Stimulated activated CD4-positive, alpha-beta T cell treated with anti-CD3 and anti-CD28 coated beads, Interleukin-2, amount 100 ng/mL, for 24 hours (primary cell): ENCODE data around the gene FRG1.
"Not testable (repeated sequence)": the region's sequence is repeated elsewhere in the genome, so short reads cannot be mapped to it uniquely, and the experiment has no call there.

ENCODE experiments used
- DNase-seq, 2 donors: peaks; one replicate each; pipeline ENCODE4 v3.0.0-alpha.2; 2020

The FRG1 gene

GRCh38 chr4:189940178-189941004, at the start of gene FRG1:
Gene FRG1, plus strand, starts transcription at chr4:189940872. Its CDS starts 138 bp downstream, at chr4:189941010.
- DNase-seq = peak; percentile 95 to 97

- no peak for DNase-seq
Measured at GRCh38 chr4:189897667-189898066, 43.0 kb upstream of the FRG1 start.

GRCh38 chr4:189899481-189900015, 41.1 kb upstream of the FRG1 start:
- not testable (repeated sequence) for DNase-seq

GRCh38 chr4:189904420-189905027, 36.1 kb upstream of the FRG1 start:
- peak; percentile 39 to 46 for DNase-seq

- DNase-seq = no peak
Measured at GRCh38 chr4:189912170-189912569, 28.5 kb upstream of the FRG1 start.

DNA sequence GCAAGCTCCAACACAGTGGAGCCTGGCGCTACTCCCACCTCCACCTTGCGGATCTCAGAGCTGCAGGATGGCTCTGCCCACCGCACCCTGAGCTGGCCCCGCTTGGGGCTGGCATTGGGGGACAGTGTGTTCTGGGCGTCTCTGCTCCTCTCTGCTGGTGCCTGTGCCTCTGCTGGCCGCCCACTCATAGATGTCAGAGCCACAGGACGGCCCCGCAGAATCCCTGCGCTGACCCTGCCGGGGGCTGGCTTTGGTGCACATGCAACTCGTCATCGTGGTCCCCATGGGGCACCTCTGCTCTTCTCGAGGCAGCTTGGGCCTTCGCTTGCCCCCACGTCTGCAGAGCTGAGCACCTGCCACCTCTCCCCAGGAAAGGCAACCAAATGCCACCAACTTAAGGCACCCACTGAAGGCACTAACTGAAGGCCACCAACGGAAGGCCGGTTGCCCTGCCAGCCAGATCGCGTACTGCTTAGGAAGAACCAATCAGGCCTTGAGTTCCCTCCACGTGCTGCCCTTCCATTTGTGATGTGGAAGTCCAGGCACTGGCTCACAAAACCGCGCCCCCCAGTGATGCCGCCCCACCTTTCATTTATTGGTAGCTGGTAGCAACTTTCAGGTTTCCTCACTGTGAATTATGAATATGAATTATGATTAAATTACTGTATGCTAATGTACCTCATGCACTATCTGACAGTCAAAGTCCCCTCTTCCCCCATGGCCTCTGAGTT, 23.3 kb upstream of the FRG1 start:
- no peak for DNase-seq

DNA sequence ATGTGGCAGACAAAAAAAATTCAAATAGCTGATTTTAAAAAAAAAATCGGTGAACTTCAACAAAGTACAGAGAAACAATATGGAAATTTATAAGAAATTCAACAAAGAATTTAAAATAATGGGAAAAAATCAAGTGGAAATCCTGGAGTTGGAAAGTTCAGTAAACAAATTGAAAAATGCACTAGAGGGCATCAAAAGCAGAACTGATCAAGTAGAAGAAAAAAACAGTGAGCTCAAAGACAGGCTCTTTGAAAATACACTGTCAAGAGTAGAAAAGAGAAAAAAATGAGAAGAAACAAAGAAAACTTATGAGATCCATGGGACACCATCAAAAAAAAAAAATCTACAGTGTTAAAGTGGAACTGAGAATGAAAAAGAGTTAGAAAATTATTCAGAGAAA, 19.6 kb upstream of the FRG1 start:
- DNase-seq = no peak

- DNase-seq = not testable (repeated sequence)
Measured at GRCh38 chr4:189926742-189927141, 13.9 kb upstream of the FRG1 start.

DNA sequence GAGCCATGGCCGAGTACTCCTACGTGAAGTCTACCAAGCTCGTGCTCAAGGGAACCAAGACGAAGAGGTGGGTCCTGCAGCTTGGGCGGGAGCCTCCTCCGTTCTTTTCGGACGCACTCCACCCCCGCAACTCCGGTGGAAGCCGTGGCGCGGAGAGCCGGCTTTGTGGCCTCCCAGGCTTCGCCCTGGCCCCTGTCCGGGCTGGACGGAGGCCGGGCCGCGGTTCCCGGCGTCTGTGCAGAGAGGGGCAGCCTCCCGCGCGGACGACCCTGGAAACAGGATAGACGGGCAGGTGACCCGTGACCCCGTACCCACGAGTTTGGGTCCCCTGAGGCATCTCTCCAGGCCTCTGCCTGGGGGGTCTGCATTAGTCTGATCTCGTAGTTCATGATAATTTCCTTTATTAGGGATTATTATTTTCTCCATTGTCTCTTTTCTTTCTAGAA, 356 bp downstream of the FRG1 start:
- no peak for DNase-seq

DNA sequence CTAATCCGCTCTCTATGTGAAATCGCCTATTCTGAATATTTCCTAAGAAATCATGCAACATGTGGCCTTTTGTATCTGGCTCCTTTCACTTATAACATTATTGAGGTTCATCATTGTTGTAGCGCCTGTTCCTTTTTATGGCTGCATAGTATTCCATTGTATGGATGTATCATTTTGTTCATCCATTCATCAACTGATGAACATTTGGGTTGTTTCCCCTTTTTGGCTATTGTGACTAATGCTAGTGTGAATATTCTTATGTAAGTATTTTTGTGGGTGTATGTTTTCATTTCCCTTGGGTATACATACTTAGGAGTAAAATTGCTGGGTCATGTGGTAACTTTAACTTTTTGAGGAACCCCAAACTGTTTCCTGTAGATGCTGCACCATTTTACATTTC, 1.7 kb downstream of the FRG1 start:
- DNase-seq = not testable (repeated sequence)

DNA sequence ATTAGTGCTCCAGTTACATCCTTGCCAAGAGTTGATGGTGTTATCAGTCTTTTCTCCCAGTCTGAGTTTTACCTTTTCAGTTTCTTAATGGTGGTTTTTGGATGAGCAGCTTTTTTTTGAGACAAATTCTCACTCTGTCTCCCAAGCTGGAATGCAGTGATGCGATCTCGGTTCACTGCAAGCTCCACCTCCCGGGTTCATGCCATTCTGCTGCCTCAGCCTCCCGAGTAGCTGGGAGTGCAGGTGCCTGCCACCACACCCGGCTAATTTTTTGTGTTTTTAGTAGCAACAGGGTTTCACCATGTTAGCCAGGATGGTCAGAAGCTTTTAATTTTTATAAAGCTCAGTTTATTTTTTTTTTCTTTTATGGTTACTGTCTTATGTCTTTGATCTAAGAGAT, 3.4 kb downstream of the FRG1 start:
- not testable (repeated sequence) for DNase-seq

DNA sequence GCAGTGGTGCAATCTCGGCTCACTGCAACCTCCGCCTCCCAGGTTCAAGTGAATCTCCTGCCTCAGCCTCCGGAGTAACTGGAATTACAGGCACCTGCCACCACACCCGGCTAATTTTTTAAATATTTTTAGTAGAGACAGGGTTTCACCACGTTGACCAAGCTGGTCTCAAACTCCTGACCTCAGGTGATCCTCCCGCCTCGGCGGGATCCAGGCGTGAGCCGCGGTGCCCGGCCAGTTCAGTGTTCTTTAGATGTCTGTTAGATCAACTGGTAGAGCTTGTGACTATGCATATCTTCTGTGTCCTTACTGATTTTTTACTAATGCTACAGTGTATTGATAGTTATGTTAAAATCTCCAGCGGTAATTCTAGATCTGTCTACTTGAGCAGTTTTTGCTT, 6.2 kb downstream of the FRG1 start:
- not testable (repeated sequence) for DNase-seq

DNA sequence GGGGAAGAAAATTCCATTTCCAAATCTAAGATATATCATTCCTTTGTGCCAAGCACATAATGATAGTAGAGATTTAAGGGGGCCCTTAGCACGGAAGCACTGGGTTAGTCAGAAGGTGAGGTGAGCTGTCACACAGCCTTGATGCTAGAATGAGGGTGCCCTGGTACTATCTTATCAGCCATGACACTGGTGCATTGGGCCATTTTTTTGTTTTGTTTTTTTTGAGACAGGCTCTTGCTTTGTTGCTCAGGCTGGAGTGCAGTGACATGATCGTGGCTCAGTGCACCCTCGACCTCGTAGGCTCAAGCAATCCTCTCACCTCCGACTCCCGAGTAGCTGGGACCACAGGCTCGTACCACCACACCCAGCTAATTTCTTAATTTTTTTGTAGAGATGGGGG, 7.8 kb downstream of the FRG1 start:
- DNase-seq = not testable (repeated sequence)

- DNase-seq = not testable (repeated sequence)
Measured at GRCh38 chr4:189969291-189969690, 28.6 kb downstream of the FRG1 start.

DNA sequence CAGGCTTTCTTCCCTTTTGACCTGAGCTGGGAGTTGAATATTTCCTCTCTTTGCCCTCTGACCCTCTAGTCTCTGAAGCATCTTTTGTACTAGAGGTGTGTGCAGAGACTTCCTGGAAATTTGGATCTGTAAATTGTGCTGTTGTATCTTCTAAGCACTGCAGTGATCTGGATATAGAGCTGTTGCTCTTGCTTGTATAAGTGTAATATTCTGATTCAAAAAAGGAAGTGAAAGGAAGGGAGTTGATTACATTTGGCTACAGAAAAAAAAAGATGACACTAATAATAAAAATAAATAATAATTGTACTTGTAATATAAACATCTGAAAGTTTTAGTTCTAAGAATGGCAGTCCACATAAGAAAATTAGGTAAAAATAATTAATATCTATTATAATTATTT, 33.0 kb downstream of the FRG1 start:
- DNase-seq = no peak

DNA sequence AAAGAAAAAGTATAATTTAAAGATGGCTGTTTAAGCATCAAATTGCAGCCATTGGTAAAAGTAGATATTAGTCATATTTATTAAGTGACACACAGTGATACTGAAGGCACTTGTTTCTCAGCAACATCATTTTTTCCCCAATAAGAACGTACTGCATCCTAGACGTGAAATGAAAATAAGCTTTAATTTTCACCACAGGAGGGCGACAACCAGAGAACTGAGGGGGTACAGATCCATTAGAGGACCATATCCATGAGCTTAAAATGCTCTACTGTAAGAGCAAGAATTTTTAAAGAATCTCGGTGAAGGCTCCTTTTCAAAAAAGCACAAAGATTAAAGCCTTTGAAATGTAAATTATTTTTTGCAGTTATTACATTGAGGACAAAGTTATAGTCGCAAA, 33.4 kb downstream of the FRG1 start:
- no peak for DNase-seq

- DNase-seq = no peak
Measured at GRCh38 chr4:189979196-189980047, 38.8 kb downstream of the FRG1 start.

DNA sequence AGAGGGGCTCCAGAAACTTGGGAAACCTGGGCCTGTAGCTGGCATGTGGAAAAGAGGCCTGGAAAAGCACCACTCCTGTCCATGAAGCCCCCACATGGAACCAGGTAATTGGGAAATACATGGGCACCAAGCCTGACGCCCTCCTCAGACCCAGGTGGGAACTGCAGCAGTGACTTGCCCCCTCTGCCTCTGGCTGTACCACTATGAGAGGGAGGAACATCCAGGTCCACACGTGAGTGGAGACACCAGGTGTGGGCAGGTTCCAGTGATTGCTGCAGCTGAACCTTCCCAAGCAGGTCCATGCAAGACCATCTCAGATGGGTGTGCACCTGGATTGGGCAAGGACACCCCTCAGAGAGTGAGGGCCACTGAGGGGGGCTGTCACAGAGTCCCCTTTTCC, 39.6 kb downstream of the FRG1 start:
- not testable (repeated sequence) for DNase-seq

DNA sequence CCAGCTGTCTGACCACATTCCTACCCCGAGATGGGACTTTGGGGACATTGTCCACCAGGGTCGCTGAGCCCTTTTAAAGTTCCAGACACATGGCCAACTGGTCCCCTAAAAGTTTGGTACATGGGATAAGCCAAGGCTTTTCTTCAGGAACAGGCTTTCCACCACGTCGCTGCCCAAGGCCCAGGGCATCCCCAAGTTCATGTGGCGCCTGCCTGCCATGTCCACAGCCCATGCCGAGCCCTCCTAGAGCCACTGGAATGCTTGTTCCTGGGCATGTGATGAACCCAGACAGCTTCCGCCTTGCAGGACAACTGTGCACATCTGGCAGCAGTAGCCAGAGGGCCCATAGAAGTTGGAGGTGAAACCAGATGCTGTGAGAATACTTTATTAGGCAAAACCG, 41.3 kb downstream of the FRG1 start:
- no peak for DNase-seq

GRCh38 chr4:189983916-189984526, 43.3 kb downstream of the FRG1 start:
- DNase-seq = not testable (repeated sequence)

DNA sequence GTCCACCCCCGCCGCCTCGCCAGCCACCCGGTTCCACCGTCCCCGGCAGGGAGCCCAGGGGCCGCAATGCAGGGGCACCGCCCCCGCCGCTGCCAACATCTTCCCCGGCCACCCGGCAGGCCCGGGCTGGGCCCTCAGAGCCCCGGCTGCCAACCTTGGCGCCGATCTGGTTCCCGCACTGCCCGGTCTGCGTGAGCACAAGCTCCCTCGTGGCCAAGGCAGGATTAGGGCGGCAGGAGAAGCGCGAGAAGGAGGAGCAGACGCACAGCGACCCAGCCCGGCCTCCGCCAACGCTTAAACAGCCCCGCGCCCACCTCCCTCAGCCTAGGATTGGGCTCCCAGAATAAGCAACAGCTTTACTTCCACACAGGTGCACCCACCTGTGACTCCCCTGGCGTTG, 44.0 kb downstream of the FRG1 start:
- DNase-seq = not testable (repeated sequence)
